OCI-LY1 (cell line): Measurements from ENCODE around the gene IRX4.

Experiments used
- H2AFZ ChIP-seq: fragments of 200-600 bp; sonication (generic), shearing (Covaris generic); 2 replicates; pipeline ENCODE4 v1.6.0; 2014; ENCODE audit warnings: antibody characterized with exemption, mild to moderate bottlenecking, low read length
- H3F3A ChIP-seq: fragments of 200-600 bp; sonication (generic), shearing (Covaris generic); 2 replicates; pipeline ENCODE4 v1.6.0; 2014; ENCODE audit warnings: mild to moderate bottlenecking, antibody characterized with exemption, low read length, moderate library complexity; ENCODE audit not compliant: insufficient read depth
- H3K27ac ChIP-seq: fragments of 200-600 bp; sonication (generic); 2 replicates; pipeline ENCODE4 v1.5.1; 2014; ENCODE audit warnings: low read length, mixed run types, mild to moderate bottlenecking, low read depth; ENCODE audit not compliant: poor library complexity, severe bottlenecking
- H3K27me3 ChIP-seq: fragments of 200-600 bp; sonication (generic); 2 replicates; pipeline ENCODE4 v1.6.0; 2014; ENCODE audit warnings: antibody characterized with exemption, mild to moderate bottlenecking, low read length, moderate library complexity; ENCODE audit not compliant: insufficient read depth
- H3K36me3 ChIP-seq: fragments of 200-600 bp; sonication (generic); 2 replicates; pipeline ENCODE4 v1.6.1; 2014; ENCODE audit warnings: mild to moderate bottlenecking, antibody characterized with exemption, low read length, moderate library complexity, mixed read lengths; ENCODE audit not compliant: insufficient read depth
- H3K4me1 ChIP-seq: fragments of 200-600 bp; sonication (generic); 2 replicates; pipeline ENCODE4 v1.5.1; 2014; ENCODE audit warnings: mild to moderate bottlenecking, low read length, moderate library complexity; ENCODE audit not compliant: insufficient read depth, severe bottlenecking
- H3K4me2 ChIP-seq: fragments of 200-600 bp; sonication (generic), shearing (Covaris generic); 2 replicates; pipeline ENCODE4 v1.6.1; 2014; ENCODE audit warnings: low read length
- H3K4me3 ChIP-seq: fragments of 200-600 bp; sonication (generic); 2 replicates; pipeline ENCODE4 v1.5.1; 2014; ENCODE audit warnings: low read length, low read depth, mild to moderate bottlenecking, mixed read lengths; ENCODE audit not compliant: poor library complexity, severe bottlenecking
- H3K79me2 ChIP-seq: fragments of 200-600 bp; shearing (Covaris generic); 2 replicates; pipeline ENCODE4 v1.6.1; 2016; ENCODE audit warnings: mixed run types, low read length, mixed read lengths; ENCODE audit not compliant: insufficient read depth
- H3K9ac ChIP-seq: fragments of 200-600 bp; sonication (generic), shearing (Covaris generic); 2 replicates; pipeline ENCODE4 v1.6.1; 2014; ENCODE audit warnings: mild to moderate bottlenecking, low read length, mixed read lengths
- H3K9me2 ChIP-seq: fragments of 200-600 bp; sonication (generic), shearing (Covaris generic); 2 replicates; pipeline ENCODE4 v1.6.1; 2014; ENCODE audit warnings: low read depth, mild to moderate bottlenecking, low read length, mixed read lengths
- H3K9me3 ChIP-seq: fragments of 200-600 bp; shearing (Covaris generic); 2 replicates; pipeline ENCODE4 v1.6.1; 2014; ENCODE audit warnings: low read length, mixed read lengths
- H4K20me1 ChIP-seq: fragments of 200-600 bp; sonication (generic), shearing (Covaris generic); 2 replicates; pipeline ENCODE4 v1.6.0; 2016; ENCODE audit warnings: mild to moderate bottlenecking, low read length; ENCODE audit not compliant: insufficient read depth
- EZH2 ChIP-seq: fragments of 200-600 bp; sonication (generic), shearing (Covaris generic); IDR thresholded peaks from 2 replicates; pipeline ENCODE4 v1.8.0; 2017; ENCODE audit warnings: borderline replicate concordance, mixed run types, mild to moderate bottlenecking, antibody characterized with exemption, low read length, moderate library complexity, mixed read lengths
- TF ChIP-seq, protein P1 (sequence below): fragments of 200-600 bp; sonication (generic), shearing (Covaris generic); IDR thresholded peaks from 2 replicates; pipeline ENCODE4 v1.5.1; 2017; ENCODE audit warnings: mild to moderate bottlenecking, antibody characterized with exemption, low read length, moderate library complexity, mixed read lengths

Gene IRX4

DNA sequence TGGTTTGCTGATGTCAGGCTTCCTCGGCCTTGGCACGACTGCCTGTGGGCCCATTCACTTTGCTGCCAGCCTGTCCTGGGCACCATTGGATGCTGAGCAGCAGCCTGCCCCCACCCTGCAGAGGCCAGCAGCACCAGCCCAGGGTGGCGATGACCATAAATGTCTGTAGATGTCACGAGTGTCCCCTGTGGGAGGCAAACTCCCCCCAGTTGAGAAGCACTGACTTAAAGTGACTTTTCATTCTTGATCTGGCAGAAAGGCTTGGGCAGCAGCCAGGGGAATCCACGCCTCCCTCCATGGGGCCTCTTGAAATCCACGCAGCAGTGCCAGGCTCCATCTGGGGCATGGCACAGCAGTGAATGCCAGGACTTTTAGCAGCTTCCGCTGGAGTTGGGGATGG, 21.8 kb downstream of the IRX4 start:
- Histone ChIP-seq H3K27ac (no peak overlapping the region), H3K9me3 (no peaks in the 10 kb centered on the region), H4K20me1 (no peaks in the 10 kb centered on the region), H2AFZ (no peak overlapping the region), H3F3A (no peaks in the 10 kb centered on the region), H3K4me3 (no peak overlapping the region), H3K9me2 (no peaks in the 10 kb centered on the region), H3K4me2 (no peak overlapping the region), H3K79me2 (no peaks in the 10 kb centered on the region), H3K36me3 (no peaks in the 10 kb centered on the region), H3K4me1 (no peaks in the 10 kb centered on the region), H3K27me3 (0 out of 2 replicates have a peak, but pooled peaks cover 6% of the 10 kb centered on the region), H3K9ac (no peak overlapping the region)
- TF ChIP-seq, protein P1, sequence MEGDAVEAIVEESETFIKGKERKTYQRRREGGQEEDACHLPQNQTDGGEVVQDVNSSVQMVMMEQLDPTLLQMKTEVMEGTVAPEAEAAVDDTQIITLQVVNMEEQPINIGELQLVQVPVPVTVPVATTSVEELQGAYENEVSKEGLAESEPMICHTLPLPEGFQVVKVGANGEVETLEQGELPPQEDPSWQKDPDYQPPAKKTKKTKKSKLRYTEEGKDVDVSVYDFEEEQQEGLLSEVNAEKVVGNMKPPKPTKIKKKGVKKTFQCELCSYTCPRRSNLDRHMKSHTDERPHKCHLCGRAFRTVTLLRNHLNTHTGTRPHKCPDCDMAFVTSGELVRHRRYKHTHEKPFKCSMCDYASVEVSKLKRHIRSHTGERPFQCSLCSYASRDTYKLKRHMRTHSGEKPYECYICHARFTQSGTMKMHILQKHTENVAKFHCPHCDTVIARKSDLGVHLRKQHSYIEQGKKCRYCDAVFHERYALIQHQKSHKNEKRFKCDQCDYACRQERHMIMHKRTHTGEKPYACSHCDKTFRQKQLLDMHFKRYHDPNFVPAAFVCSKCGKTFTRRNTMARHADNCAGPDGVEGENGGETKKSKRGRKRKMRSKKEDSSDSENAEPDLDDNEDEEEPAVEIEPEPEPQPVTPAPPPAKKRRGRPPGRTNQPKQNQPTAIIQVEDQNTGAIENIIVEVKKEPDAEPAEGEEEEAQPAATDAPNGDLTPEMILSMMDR, result no peak
- no peak for TF ChIP-seq EZH2

DNA sequence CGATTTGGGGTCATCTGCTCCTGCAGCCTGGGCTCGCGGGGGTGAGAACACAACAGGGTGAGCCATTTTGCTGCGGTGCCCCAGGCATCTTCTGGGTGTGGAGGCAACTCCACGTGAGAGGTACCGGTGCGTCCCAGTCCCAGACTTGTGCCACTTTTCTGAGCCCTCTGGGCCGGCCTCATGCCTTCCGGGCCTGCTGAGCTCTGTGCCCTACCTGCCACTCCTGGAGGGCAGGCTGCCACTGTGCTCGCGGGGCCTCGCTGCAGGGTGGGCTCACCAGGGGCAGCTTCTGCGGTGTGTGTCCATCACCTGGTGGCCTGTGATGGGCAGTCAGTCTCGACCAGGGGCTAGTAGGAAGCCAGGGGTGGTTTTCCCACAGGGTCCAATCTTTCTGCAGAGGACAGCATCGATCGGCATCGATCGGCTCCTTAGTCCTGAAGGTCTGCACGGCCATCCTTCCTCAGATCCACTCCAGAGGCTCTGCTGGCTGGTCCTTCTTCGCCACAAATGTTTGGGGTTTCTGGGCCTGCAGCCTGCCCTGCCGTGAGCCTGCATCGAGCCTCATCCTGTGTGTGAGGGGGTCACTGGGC, 22.6 kb downstream of the IRX4 start:
- no peaks in the 10 kb centered on the region for H3K36me3 ChIP-seq
- no peak overlapping the region for H3K4me3 ChIP-seq
- H3K27ac ChIP-seq, result no peak overlapping the region
- no peak overlapping the region for H2AFZ ChIP-seq
- H4K20me1 ChIP-seq, result no peaks in the 10 kb centered on the region
- no peak overlapping the region for H3K9ac ChIP-seq
- no peaks in the 10 kb centered on the region for H3K9me2 ChIP-seq
- no peaks in the 10 kb centered on the region for H3F3A ChIP-seq
- H3K4me2 ChIP-seq, result no peak overlapping the region
- no peaks in the 10 kb centered on the region for H3K4me1 ChIP-seq
- no peaks in the 10 kb centered on the region for H3K9me3 ChIP-seq
- H3K27me3 ChIP-seq, result 0 out of 2 replicates have a peak, but pooled peaks cover 2% of the 10 kb centered on the region
- TF ChIP-seq, protein P1, result no peak
- TF ChIP-seq EZH2, result no peak
- no peaks in the 10 kb centered on the region for H3K79me2 ChIP-seq

DNA sequence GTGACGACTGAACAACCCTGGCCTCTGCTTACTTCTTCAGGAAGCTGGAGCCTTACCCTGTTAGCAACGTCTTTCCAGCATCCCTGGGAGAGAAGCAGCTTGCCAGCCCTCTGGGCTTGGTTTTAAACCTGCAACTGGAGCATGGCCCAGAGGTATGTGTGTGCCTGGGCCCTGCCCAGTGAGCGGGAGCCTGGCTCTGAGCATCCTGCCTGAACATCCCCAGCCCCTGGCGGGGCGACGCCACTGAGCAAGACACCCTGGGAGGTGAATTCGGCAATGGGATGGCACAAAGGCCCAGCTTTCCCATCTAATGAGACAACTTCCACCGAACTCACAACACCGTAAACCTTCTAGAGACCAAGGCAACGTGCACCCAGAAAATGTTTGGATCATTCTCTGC, 23.6 kb downstream of the IRX4 start:
- Histone ChIP-seq H3K4me3 (no peak overlapping the region), H3K4me2 (no peak overlapping the region), H3K4me1 (no peaks in the 10 kb centered on the region), H3K27me3 (no peaks in the 10 kb centered on the region), H3K9me2 (no peaks in the 10 kb centered on the region), H2AFZ (no peak overlapping the region), H3K9me3 (no peaks in the 10 kb centered on the region), H3K27ac (no peak overlapping the region), H3F3A (no peaks in the 10 kb centered on the region), H3K36me3 (no peaks in the 10 kb centered on the region), H3K9ac (no peak overlapping the region), H3K79me2 (no peaks in the 10 kb centered on the region), H4K20me1 (no peaks in the 10 kb centered on the region)
- TF ChIP-seq, protein P1, result no peak
- TF ChIP-seq EZH2, result no peak
